Naive thymus-derived CD4-positive, alpha-beta T cell (primary cell): ENCODE data around the gene KIF26B. TPM values are rescaled to one million over a fixed set of nuclear protein-coding genes. Genes with fewer than 3 reads are reported as not detected.
A peak's percentile ranks its signal among the peaks of the same experiment; 100 is the strongest.

Experiments used
- ATAC-seq: fragments of 150-1000 bp; cut with Tn5 transposase; 2 replicates; pipeline ENCODE4 v1.10.0; 2021; ENCODE audit warnings: mild to moderate bottlenecking, moderate library complexity
- CTCF ChIA-PET: fragments of 350-600 bp; sonication (Branson Sonifier 250); formaldehyde crosslinking; loops from one replicate; lab custom pipeline; 2021; ENCODE audit warnings: antibody characterized with exemption; lab: Charles Lee
- POLR2A ChIA-PET: fragments of 350-600 bp; sonication (Branson Sonifier 250); formaldehyde crosslinking; loops from one replicate; lab custom pipeline; 2021; ENCODE audit warnings: antibody characterized with exemption, inconsistent platforms; lab: Charles Lee
- DNase-seq, 9 donors: peaks; one replicate each; pipeline versions ENCODE4 v3.0.0 to v3.0.0-alpha.2; 2020 to 2022; ENCODE audit warnings: mixed read lengths in 1 of 9
- H3K27ac ChIP-seq: one replicate; pipeline ENCODE4 v1.7.0; 2013; ENCODE audit warnings: mild to moderate bottlenecking, low read depth, low read length, moderate library complexity
- H3K27me3 ChIP-seq, 2 donors: one replicate each; pipeline ENCODE4 v1.7.0; 2013; ENCODE audit warnings: low read length in 2 of 2, mild to moderate bottlenecking in 2 of 2, moderate library complexity in 2 of 2; ENCODE audit not compliant: control insufficient read depth in 2 of 2, insufficient read depth in 2 of 2
- H3K36me3 ChIP-seq, 3 experiments: 1 replicate in 2 of 3; 2 replicates in 1 of 3; pipeline ENCODE4 v1.7.0; 2013; ENCODE audit warnings: low read length in 3 of 3, mild to moderate bottlenecking in 3 of 3, moderate library complexity in 1 of 3; ENCODE audit not compliant: insufficient read depth in 3 of 3, control insufficient read depth in 2 of 3
- H3K4me1 ChIP-seq, 2 donors: one replicate each; pipeline ENCODE4 v1.7.0; 2013; ENCODE audit warnings: low read length in 2 of 2, mild to moderate bottlenecking in 2 of 2, moderate library complexity in 1 of 2; ENCODE audit not compliant: control insufficient read depth in 2 of 2, insufficient read depth in 2 of 2
- H3K4me3 ChIP-seq: 2 replicates; pipeline ENCODE4 v1.7.0; 2013; ENCODE audit warnings: mild to moderate bottlenecking, low read length
- H3K9me3 ChIP-seq, 3 experiments: 1 replicate in 2 of 3; 2 replicates in 1 of 3; pipeline ENCODE4 v1.7.0; 2013; ENCODE audit warnings: low read length in 3 of 3; ENCODE audit not compliant: control insufficient read depth in 2 of 3
- H3K27ac Mint-ChIP-seq, 9 donors: one replicate each; pipeline ENCODE4 v1.8.0; 2020 to 2022; ENCODE audit warnings: mixed read lengths in 9 of 9, mild to moderate bottlenecking in 8 of 9, moderate library complexity in 5 of 9, inconsistent platforms in 2 of 9
- H3K27me3 Mint-ChIP-seq, 5 donors: one replicate each; pipeline ENCODE4 v1.8.0; 2021 to 2022; ENCODE audit warnings: mixed read lengths in 5 of 5, mild to moderate bottlenecking in 1 of 5
- H3K36me3 Mint-ChIP-seq, 5 donors: one replicate each; pipeline ENCODE4 v1.8.0; 2020 to 2022; ENCODE audit warnings: mixed read lengths in 5 of 5, mild to moderate bottlenecking in 3 of 5, inconsistent platforms in 1 of 5
- H3K4me1 Mint-ChIP-seq, 7 donors: one replicate each; pipeline ENCODE4 v1.8.0; 2020 to 2022; ENCODE audit warnings: mixed read lengths in 7 of 7, mild to moderate bottlenecking in 3 of 7, inconsistent platforms in 1 of 7
- H3K4me3 Mint-ChIP-seq, 10 donors: one replicate each; pipeline ENCODE4 v1.8.0; 2020 to 2022; ENCODE audit warnings: mild to moderate bottlenecking in 10 of 10, mixed read lengths in 10 of 10, moderate library complexity in 6 of 10, inconsistent platforms in 2 of 10
- H3K9me3 Mint-ChIP-seq, 11 donors: one replicate each; pipeline ENCODE4 v1.8.0; 2020 to 2022; ENCODE audit warnings: mixed read lengths in 11 of 11, mild to moderate bottlenecking in 4 of 11, inconsistent platforms in 1 of 11, moderate library complexity in 1 of 11
- intact Hi-C, 2 donors: fragments of 100-400 bp; cut with micrococcal nuclease; formaldehyde crosslinking; loops; one replicate each; pipeline ENCODE4 v1.15.1; 2023
- polyA plus RNA-seq, 2 donors: library from polyadenylated mRNA; unstranded; fragments of 300-500 nt; fragmentation: Illumina TruSeq; gene quantifications; one replicate each; pipeline ENCODE4 v1.2.3, GENCODE V29; 2021
- total RNA-seq, 6 experiments: library from RNA in 5 of 6; stranded (reverse) in 5 of 6; gene quantifications; 1 replicate in 5 of 6; 2 replicates in 1 of 6; pipeline ENCODE4 v1.2.3 and lab custom pipeline; 2021 to 2026

The KIF26B gene
- total and polyA plus RNA-seq, 7 experiments from 2014 or later: 0.06 to 0.24 (median 0.21) TPM; not detected in 4

DNA sequence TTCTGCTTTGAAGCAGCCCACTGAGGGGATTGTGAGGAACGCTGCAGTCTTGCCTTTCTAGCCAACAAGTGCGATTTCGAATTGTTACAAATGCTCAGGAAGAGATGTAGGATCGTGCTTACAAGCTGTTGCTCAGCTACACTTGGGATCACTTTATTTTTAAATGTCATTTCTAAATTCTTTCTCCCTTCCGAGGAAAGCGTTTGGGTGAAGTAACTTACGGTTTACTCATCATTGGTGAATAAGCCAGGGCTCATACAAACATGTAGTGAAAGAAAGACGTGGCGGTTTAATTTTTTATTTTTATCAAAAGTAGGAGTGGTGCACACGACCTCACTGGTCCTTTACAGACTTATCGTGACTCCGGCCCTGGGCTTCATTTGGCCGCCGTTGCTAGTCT, 386.6 kb downstream of the KIF26B start:
- Histone ChIP-seq H3K36me3 (no peaks in the 10 kb centered on the region), H3K27me3 (no peaks in the 10 kb centered on the region), H3K4me1 (no peaks in the 10 kb centered on the region), H3K9me3 (no peaks in the 10 kb centered on the region), H3K27ac (no peak overlapping the region), H3K4me3 (no peak overlapping the region)
- ChIA-PET CTCF (no interaction called here), POLR2A (no interaction called here)
- no peak overlapping the region for H3K4me3 Mint-ChIP-seq
- intact Hi-C loops: no loop called here
- H3K27me3 Mint-ChIP-seq: peaks cover 0 to 21% (median 13%) of the 10 kb centered on the region in 5 donors
- ATAC-seq: no peak
- no peaks in the 10 kb centered on the region for H3K4me1 Mint-ChIP-seq
- no peak for DNase-seq
- H3K36me3 Mint-ChIP-seq: no peaks in the 10 kb centered on the region
- H3K9me3 Mint-ChIP-seq: peaks cover 0 to 5% (median 0%) of the 10 kb centered on the region in 11 donors
- H3K27ac Mint-ChIP-seq: no peak overlapping the region

DNA sequence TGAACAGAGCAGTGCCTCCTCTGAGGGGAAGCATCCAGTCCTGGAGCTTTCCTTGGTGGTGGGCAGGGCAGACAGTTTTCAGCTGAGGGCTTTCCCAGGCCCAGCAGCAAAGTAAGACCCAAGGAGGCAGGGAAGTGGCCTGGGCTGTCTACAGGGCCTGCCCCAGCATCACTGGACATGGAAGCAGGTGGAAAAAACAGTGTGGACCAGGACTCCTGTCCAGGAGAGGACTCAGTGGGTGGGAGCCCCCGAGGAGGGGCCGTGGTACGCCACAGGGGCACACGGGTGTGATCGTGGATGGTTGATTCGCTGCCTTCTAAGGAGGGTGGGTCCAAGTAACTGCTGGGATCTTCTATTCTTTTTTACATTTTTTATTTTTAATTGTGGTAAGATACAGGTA, 387.6 kb downstream of the KIF26B start:
- ChIA-PET CTCF (no interaction called here), POLR2A (no interaction called here)
- Histone ChIP-seq H3K36me3 (no peaks in the 10 kb centered on the region), H3K4me3 (no peak overlapping the region), H3K27me3 (no peaks in the 10 kb centered on the region), H3K4me1 (no peaks in the 10 kb centered on the region), H3K27ac (no peak overlapping the region), H3K9me3 (no peaks in the 10 kb centered on the region)
- no peaks in the 10 kb centered on the region for H3K36me3 Mint-ChIP-seq
- no peak overlapping the region for H3K4me3 Mint-ChIP-seq
- peaks cover 0 to 28% (median 8%) of the 10 kb centered on the region in 5 donors for H3K27me3 Mint-ChIP-seq
- H3K9me3 Mint-ChIP-seq: peaks cover 0 to 2% (median 0%) of the 10 kb centered on the region in 11 donors
- no peaks in the 10 kb centered on the region for H3K4me1 Mint-ChIP-seq
- no peak overlapping the region for H3K27ac Mint-ChIP-seq
- ATAC-seq (no peak), DNase-seq (no peak)
- intact Hi-C loops: no loop called here

DNA sequence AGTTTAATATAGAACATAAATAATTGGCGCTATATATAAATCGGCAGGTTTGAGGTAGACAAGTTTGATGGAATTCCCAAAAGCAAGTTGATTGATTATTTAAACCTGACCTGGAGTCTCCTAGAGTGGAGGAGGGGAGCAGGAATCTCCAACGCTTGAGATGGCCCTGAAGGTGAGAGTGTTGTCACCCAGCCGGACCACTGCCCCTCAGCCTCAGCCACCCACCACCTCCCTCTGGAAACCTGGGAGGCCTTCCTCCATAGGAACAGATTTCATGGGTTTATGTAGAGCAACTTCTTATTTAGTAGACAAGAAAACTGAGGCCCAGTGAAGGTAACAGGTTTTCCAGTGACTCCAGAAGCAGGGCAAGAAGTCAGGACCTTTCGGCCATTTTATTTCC, 389.5 kb downstream of the KIF26B start:
- no peaks in the 10 kb centered on the region for H3K27me3 ChIP-seq
- CTCF ChIA-PET: no interaction called here

DNA sequence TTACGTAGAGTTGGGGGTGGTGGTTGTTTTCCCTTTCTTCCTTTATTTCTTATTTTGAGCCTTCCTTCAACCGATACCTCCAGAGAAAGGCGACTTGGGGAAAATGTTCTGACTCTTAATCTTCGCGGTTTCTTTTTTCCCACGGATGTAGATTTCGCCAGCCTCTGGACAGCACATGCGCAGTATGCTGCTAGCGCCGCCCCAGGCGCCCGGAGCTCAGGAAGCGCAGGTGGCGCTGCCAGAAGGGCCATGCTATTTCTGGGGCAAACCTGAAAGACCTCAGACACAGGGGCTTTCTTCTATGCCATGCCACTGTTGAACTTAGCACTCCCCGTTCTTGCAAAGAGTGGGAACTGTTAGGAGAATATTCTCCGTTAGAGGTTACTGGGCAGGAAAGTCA, 392.1 kb downstream of the KIF26B start:
- H3K4me1 ChIP-seq: no peaks in the 10 kb centered on the region
- DNase-seq (no peak), ATAC-seq (no peak)
- Mint-ChIP-seq H3K36me3 (no peaks in the 10 kb centered on the region), H3K9me3 (peaks cover 0 to 4% (median 0%) of the 10 kb centered on the region in 11 donors), H3K27ac (peak overlapping the region in 1 of 9 donors; percentile 46), H3K4me3 (peak overlapping the region in 2 of 10 donors; percentile 1 to 52), H3K4me1 (no peaks in the 10 kb centered on the region), H3K27me3 (peaks cover 0 to 31% (median 4%) of the 10 kb centered on the region in 5 donors)
- H3K4me3 ChIP-seq: no peak overlapping the region
- no peak overlapping the region for H3K27ac ChIP-seq
- intact Hi-C loops: no loop called here
- ChIA-PET CTCF (no interaction called here), POLR2A (no interaction called here)
- H3K27me3 ChIP-seq: no peaks in the 10 kb centered on the region
- no peaks in the 10 kb centered on the region for H3K36me3 ChIP-seq
- H3K9me3 ChIP-seq: no peaks in the 10 kb centered on the region

More for the DNA sequence above, 389.5 kb downstream of the KIF26B start:
- no peak overlapping the region for H3K27ac ChIP-seq
- DNase-seq: no peak
- POLR2A ChIA-PET: no interaction called here
- Mint-ChIP-seq H3K27ac (no peak overlapping the region), H3K9me3 (peaks cover 0 to 3% (median 0%) of the 10 kb centered on the region in 11 donors), H3K4me1 (no peaks in the 10 kb centered on the region), H3K27me3 (peaks cover 0 to 30% (median 5%) of the 10 kb centered on the region in 5 donors), H3K36me3 (no peaks in the 10 kb centered on the region), H3K4me3 (no peak overlapping the region)
- no peaks in the 10 kb centered on the region for H3K4me1 ChIP-seq
- intact Hi-C loops: no loop called here
- ATAC-seq: no peak
- H3K9me3 ChIP-seq: no peaks in the 10 kb centered on the region
- H3K36me3 ChIP-seq: no peaks in the 10 kb centered on the region
- H3K4me3 ChIP-seq: no peak overlapping the region

- Mint-ChIP-seq H3K27ac (no peak overlapping the region), H3K9me3 (peaks cover 0 to 3% (median 0%) of the 10 kb centered on the region in 11 donors), H3K36me3 (no peaks in the 10 kb centered on the region), H3K4me3 (no peak overlapping the region), H3K27me3 (peaks cover 0 to 37% (median 14%) of the 10 kb centered on the region in 5 donors), H3K4me1 (no peaks in the 10 kb centered on the region)
- ChIA-PET POLR2A (no interaction called here), CTCF (no interaction called here)
- Histone ChIP-seq H3K27ac (no peak overlapping the region), H3K4me1 (no peaks in the 10 kb centered on the region), H3K27me3 (no peaks in the 10 kb centered on the region), H3K36me3 (no peaks in the 10 kb centered on the region), H3K9me3 (no peaks in the 10 kb centered on the region), H3K4me3 (no peak overlapping the region)
- ATAC-seq (no peak), DNase-seq (no peak)
- intact Hi-C loops: no loop called here
Measured at GRCh38 chr1:245549996-245550719, 395.4 kb downstream of the KIF26B start.

- no peaks in the 10 kb centered on the region for H3K36me3 Mint-ChIP-seq
- H3K9me3 Mint-ChIP-seq: peaks cover 0 to 3% (median 0%) of the 10 kb centered on the region in 11 donors
- H3K4me3 Mint-ChIP-seq: no peak overlapping the region
- H3K4me1 ChIP-seq: no peaks in the 10 kb centered on the region
- no peaks in the 10 kb centered on the region for H3K4me1 Mint-ChIP-seq
- no peak overlapping the region for H3K27ac Mint-ChIP-seq
- intact Hi-C loops: no loop called here
- ATAC-seq (no peak), DNase-seq (no peak)
- CTCF ChIA-PET: no interaction called here
- H3K27me3 ChIP-seq: no peaks in the 10 kb centered on the region
- POLR2A ChIA-PET: no interaction called here
- no peaks in the 10 kb centered on the region for H3K9me3 ChIP-seq
- H3K27ac ChIP-seq: no peak overlapping the region
- no peak overlapping the region for H3K4me3 ChIP-seq
- H3K27me3 Mint-ChIP-seq: peaks cover 0 to 37% (median 15%) of the 10 kb centered on the region in 5 donors
- H3K36me3 ChIP-seq: no peaks in the 10 kb centered on the region
Measured at GRCh38 chr1:245550720-245551043, 395.9 kb downstream of the KIF26B start.

- Mint-ChIP-seq H3K4me3 (no peak overlapping the region), H3K27ac (no peak overlapping the region), H3K9me3 (peaks cover 0 to 3% (median 0%) of the 10 kb centered on the region in 11 donors), H3K27me3 (peaks cover 0 to 37% (median 15%) of the 10 kb centered on the region in 5 donors), H3K4me1 (no peaks in the 10 kb centered on the region), H3K36me3 (no peaks in the 10 kb centered on the region)
- no peak overlapping the region for H3K27ac ChIP-seq
- no peaks in the 10 kb centered on the region for H3K36me3 ChIP-seq
- no peaks in the 10 kb centered on the region for H3K4me1 ChIP-seq
- no peaks in the 10 kb centered on the region for H3K27me3 ChIP-seq
- POLR2A ChIA-PET: no interaction called here
- no peak overlapping the region for H3K4me3 ChIP-seq
- no peak for DNase-seq
- no peak for ATAC-seq
- no peaks in the 10 kb centered on the region for H3K9me3 ChIP-seq
- CTCF ChIA-PET: no interaction called here
- intact Hi-C loops: no loop called here
Measured at GRCh38 chr1:245551536-245551935, 396.8 kb downstream of the KIF26B start.
